SIG-M5 (cell line): Measurements from ENCODE around the gene MAP2K3.

Experiments used
- DNase-seq: peaks from one replicate; lab custom pipeline; 2025; lab: John Stamatoyannopoulos, UW

Gene MAP2K3

GRCh38 chr17:21351366-21352065 is 67.0 kb downstream of the MAP2K3 start:
- DNase-seq, result no peak

GRCh38 chr17:21352221-21352980 is 67.9 kb downstream of the MAP2K3 start:
- DNase-seq, result no peak

GRCh38 chr17:21352981-21353265 is 68.4 kb downstream of the MAP2K3 start:
- DNase-seq, result no peak

GRCh38 chr17:21353326-21354010 is 69.0 kb downstream of the MAP2K3 start:
- no peak for DNase-seq

- no peak for DNase-seq
These were observed 70.4 kb downstream of the MAP2K3 start for GRCh38 chr17:21354796-21355385.

- DNase-seq, result no peak
These were observed 71.1 kb downstream of the MAP2K3 start for GRCh38 chr17:21355586-21355985.

GRCh38 chr17:21356537-21357127 is 72.1 kb downstream of the MAP2K3 start:
- DNase-seq, result no peak

GRCh38 chr17:21357281-21357680 is 72.8 kb downstream of the MAP2K3 start:
- no peak for DNase-seq

- no peak for DNase-seq
These were observed 73.5 kb downstream of the MAP2K3 start for GRCh38 chr17:21357696-21358656.

GRCh38 chr17:21358682-21359482 is 74.4 kb downstream of the MAP2K3 start:
- no peak for DNase-seq

- no peak for DNase-seq
These were observed 75.0 kb downstream of the MAP2K3 start for GRCh38 chr17:21359483-21359840.

- DNase-seq, result no peak
These were observed 75.5 kb downstream of the MAP2K3 start for GRCh38 chr17:21360048-21360447.

GRCh38 chr17:21361020-21361809 is 76.7 kb downstream of the MAP2K3 start:
- no peak for DNase-seq

- DNase-seq, result no peak
These were observed 77.9 kb downstream of the MAP2K3 start for GRCh38 chr17:21362331-21362931.

- no peak for DNase-seq
These were observed 79.5 kb downstream of the MAP2K3 start for GRCh38 chr17:21363776-21364642.
